HG03095 (cell line): ENCODE data around the gene WBP2NL.
"Not testable (repeated sequence)": the region's sequence is repeated elsewhere in the genome, so short reads cannot be mapped to it uniquely, and the experiment has no call there.

Source experiments
- ATAC-seq: cut with Tn5 transposase; IDR thresholded peaks from one replicate; pipeline ENCODE4 v1.9.1; 2021; ENCODE audit warnings: moderate library complexity; ENCODE audit not compliant: unreplicated experiment

Gene WBP2NL, protein sequence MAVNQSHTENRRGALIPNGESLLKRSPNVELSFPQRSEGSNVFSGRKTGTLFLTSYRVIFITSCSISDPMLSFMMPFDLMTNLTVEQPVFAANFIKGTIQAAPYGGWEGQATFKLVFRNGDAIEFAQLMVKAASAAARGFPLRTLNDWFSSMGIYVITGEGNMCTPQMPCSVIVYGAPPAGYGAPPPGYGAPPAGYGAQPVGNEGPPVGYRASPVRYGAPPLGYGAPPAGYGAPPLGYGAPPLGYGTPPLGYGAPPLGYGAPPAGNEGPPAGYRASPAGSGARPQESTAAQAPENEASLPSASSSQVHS

DNA sequence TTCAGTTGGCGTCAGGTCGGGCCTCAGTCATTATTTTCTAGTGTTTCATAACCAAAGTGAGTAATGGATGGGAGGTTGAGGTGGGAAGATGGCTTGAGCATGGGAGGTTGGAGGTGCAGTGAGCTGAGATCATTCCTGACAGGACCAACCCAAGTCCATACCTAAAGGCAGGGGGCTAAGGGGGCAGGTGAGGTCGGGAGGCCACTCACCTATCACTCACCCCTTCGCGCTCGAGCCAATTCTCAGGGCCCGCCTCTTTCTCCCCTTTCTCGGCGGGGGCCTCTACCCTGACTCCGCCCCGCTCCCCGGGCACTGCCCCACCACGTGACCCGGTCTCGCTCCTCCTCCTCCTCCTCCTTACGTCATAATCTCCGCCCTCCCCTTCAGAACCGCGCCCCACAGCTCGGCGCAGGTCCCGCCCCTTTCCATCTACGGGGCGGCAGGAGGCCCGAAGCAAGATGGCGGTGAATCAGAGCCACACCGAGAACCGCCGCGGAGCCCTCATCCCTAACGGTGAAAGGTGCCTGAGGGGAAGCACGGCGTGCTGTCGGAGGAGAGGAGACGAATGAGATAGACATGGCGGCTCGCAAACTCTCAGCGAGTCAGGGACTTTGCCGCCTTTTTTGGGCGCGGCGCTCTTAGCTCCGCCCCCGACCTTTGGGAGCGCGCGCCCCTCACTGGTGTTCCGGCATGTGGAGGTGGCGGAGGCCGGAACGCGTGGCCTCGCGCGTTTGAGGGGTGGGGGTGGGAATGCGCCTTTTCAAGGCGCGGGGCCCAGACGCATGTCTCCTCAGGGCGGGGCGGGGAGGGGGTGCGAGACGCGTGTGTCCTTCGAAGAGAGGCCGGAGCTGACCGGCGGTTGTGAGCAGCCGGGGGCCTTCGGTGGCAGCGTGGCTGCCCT, at the start of gene WBP2NL:
WBP2NL (plus strand) TSS at position 428 of the 901 bp plus-strand sequence; CDS start at position 459, 31 bp downstream.
- ATAC-seq = peak; percentile 87

DNA sequence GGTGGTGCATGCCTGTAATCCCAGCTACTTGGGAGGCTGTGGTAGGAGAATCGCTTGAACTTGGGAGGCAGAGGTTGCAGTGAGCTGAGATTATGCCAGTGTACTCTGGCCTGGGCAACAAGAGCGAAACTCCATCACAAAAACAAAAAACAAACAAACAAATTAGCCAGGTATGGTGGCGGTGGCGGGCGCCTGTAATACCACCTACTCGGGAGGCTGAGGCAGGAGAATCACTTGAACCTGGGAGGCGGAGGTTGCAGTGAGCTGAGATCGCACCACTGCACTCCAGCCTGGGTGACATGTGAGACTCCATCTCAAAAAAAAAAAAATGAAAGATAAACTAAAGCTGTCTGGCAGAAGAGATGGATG, 49.7 kb upstream of the WBP2NL start:
- ATAC-seq = not testable (repeated sequence)

DNA sequence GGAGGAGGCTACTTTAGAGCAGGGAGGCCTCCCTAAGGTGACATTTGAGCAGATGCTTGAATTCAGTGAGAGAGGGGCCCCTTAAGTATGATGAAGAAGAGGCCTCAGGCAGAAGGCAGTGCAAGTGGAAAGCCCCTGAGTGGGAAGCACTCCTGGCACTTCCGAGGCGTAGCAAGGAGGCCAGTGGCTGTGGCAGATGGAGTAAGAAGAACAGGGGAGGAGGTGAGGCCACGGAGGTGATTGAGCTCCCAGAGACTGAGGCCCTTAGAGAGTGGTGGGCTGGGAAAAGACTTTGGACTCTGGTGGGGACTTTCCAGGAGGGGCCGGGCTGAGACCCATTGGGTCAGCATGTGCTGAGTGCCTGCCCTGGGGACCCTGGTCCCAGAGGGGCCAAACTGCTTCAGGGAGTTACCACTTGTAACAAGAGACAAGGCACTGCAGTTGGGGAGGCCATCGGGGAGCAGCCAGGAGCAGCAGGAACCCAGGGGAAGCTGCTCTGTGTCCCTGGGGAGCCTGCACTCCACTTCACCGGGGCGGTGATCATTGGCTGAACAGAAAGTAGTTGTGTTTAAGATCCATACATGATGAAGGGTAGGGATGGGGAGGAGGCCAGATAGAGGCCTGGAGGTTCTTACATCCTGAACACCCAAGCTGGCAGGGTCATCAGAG, 49.2 kb upstream of the WBP2NL start:
- ATAC-seq = no peak

DNA sequence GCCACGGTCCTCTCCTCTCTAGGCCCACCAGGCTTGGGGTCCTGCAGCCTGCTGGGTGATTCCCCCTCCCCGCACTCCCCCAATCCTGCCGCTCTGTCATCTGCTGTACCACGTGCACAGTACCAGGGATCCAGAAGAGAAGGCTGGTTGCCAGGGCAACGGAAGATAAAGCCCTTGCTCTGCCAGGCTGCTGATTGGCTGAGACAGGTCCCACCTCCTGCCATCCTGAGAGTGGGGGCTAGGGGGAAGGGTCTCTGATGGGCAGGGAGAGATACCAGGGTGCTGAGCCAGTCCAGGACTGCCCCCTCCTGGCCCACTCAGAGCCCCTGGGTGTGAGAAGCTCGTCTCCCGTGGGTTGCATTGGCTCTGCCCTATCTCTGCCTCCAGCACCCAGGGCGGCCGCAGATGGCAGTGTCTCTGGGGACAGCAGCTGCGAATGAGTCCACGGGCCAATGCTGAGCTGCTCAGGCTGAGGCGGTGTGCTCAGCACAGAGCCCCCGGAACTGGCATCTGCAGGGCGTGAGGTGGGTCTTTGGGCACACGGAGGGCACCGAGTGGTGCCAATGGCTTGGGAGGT, 46.6 kb upstream of the WBP2NL start, which contains the start of gene SMIM45:
SMIM45 (plus strand) TSS at position 253 of the 577 bp plus-strand sequence.
- ATAC-seq = no peak

DNA sequence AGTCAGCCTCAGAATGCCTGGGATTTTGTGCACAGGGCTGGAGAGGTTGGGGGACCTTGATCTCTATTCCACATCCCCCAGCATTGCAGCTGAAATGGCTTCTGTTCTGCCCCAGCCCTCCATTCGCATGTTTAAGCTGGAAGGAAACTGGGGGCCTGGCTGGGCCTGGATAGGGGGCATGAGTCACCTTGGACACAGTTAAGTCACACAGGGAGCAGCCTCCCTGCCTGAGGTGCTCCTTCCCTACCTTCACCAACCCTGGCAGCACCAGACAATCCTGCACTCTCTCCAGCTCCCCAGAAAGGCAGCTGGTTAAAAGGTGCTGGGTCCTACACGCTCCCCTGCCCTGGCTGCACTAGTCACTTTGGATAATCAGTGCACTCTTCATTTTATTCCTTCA, 45.9 kb upstream of the WBP2NL start:
- ATAC-seq = no peak

DNA sequence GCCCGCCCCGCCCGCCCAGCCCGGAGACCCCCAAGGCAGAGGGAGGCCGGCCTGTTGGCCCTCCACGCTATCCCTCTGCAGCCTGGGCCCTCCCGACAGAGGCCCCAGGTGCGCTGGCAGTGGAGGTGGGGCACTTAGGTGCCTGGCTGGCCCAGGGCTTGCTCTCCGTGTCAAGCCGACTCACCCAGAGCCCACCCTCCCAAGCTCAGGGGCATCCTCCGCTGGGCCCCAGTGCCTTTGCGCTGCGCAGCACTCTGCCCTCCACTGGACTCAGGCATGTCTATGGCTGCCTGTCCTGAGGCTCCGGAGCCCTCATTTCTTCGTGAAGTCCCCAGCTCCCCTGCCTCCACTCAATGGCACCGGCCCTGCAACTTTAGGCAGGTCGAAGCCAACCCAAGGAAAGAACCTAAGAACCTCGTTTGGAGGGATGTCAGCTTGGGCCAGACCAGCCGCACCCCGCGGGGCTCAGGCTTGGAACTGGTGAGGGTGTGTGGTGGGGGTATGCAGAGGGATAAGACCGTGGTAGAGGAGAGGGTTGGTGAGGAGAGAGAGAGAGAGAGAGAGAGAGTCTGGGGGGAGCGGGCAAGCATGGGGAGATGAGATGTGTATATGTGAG, 40.5 kb upstream of the WBP2NL start:
- no peak for ATAC-seq

DNA sequence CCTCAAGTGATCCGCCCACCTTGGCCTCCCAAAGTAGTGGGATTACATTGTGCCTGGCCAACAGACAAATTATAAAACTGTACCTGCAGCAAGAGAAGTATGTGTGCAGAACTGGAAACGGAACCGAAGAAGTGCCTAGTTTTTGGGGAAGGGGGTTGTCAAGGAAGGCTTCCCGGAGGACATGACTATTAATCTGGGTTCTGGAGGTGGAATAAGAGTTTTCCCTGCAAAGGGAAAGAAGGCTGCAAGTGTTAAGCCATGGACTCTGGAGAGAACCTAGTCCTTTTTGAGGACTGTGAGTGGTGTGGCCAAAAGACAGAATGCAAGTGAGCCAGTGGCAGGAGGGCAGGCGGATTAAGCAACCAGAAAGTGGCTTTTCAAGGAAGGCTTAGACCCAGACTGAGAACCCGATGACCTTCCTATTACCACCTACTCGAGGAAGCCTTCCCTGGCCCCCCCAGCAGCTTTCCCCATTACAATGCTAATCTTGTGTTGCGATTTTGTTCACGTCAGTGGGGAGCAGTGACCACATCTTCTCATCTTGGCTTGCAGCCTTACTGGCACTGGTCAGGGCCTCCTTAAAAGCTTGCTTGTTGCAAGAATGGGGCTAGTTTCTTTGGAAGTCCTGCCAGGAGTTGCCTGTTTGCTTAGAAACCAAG, 35.0 kb upstream of the WBP2NL start:
- ATAC-seq = no peak

DNA sequence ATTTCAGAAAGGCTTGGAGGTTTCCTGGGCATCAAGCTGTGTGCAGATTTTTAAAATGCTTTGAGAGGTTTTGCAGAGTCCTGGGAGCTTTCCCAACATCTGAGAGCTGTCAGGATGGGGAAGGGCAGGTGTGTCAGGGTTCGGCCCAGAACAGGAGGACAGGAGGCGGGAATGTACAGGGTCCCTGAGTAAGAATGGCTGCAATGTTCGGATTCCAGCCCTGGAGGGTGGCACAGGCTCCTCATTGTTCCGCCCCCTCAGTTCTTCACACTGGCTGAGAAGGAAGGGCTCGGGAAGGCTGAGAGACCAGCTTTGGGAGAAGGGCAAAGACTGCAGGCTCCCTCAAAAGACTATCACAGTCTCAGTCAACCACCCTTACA, 34.5 kb upstream of the WBP2NL start:
- no peak for ATAC-seq

DNA sequence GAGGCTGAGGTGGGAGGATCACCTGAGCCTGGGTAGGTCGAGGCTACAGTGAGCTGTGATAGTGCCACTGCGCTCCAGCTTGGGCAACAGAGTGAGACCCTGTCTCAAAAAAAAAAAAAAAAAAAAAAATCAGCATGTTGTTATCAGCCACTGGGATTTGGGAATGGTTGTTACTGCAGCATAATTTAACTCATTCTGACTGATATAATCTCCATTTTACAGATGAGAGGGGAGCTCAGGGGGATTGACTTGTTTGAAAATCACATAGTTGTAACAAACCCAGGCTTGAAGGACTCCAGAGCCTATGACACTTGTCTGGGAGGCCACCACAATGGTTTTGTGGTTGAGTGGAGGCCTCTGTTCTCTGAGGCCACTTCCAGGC, 32.4 kb upstream of the WBP2NL start:
- ATAC-seq = no peak

DNA sequence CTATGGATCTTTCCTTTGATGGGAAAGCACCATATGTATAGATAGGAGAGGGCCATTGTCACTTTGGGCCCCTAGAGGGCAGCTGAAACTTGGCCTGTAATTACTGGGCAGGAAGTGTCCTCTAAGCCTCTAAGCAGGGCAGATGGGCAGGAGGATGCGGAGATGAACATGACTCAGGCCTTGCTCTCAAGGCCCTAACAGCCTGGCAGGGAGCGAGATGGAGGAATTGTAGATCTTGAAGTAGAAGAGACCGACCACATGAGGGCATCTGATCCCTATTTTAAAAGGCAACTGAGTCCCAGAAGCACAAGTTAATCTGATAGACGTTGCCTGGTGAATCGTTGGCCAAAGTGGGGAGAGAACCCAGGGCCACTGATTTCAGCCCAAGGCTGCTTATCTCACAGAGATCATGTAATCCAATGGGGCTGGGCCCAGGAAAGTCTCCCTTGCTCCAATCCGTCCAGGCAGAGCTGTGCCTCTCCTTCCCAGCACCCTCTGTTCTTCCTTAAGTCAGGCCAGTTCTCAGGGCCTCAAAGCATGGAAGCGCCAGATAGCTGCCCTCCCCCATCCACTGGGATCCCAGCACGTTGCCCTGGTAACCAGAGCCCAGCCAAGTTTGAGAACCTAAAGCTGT, 31.9 kb upstream of the WBP2NL start:
- ATAC-seq = no peak

DNA sequence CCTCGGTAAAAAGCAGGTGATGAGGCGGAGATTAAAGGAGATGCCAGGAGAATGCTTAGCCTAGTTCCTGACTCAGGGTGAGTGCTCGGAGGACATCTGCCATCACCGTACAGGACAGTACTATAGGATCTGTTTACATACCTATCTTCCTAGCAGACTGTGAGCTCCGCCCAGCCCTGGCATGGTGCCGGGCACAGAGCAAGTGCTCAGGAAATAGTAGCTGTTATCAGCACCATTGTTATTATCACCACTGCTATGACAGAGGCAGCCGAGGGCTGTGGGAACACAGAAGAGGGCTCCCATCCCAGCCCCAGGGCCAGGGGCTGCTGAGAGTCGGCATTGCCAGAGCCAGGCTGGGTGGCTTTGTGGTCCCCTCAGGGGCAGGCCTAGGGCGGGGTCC, 30.0 kb upstream of the WBP2NL start:
- no peak for ATAC-seq

DNA sequence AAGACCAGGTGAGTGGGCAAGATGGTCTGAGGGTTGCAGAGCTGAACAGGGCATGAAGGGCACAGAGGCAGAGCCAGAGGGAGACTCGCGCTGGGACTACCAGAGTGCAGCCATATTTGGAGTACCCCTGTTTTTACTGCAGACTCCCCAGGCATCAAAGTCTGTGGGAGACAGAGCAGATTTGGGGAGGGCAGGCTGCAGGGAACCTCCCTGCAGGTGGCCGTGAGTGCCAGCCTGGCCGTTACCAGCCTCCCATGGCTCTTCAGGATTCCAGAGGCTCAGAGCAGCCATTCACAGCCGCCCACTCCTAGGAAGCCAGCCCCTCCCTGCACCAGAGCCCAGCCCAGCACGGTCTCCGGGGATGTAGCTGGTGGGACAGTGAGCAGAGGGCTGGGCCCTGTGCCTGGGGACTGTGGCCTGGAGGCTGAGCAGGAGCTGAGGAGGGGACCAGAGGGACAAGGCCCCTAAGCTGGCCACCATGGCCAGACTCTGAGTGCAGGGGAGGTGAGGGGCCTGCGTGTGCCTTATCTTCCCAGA, 29.4 kb upstream of the WBP2NL start, which contains the start of gene SEPTIN3:
SEPTIN3 (plus strand) TSS at position 334 of the 537 bp plus-strand sequence. CDS start 2,050 bp downstream, outside the sequence.
- ATAC-seq = no peak

DNA sequence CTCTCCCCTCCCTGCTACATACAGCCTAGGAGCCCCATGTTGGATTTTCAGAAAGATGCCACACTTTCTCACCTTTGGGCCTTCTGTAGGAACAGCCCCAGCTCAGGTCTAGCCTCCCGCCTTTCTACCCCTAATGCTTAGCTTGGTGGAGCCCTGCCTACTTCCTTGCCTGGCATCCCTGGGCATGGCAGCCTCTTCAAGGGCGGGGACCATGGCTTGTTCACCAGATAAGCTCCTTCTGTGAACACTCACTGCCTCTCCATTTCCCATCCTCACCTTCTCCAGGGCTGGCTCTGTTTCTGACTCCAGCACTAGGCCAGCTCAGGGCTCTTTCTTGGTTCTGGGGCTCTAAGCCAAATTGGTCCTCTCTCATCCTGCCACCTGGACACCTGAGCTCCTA, 28.0 kb upstream of the WBP2NL start:
- no peak for ATAC-seq

DNA sequence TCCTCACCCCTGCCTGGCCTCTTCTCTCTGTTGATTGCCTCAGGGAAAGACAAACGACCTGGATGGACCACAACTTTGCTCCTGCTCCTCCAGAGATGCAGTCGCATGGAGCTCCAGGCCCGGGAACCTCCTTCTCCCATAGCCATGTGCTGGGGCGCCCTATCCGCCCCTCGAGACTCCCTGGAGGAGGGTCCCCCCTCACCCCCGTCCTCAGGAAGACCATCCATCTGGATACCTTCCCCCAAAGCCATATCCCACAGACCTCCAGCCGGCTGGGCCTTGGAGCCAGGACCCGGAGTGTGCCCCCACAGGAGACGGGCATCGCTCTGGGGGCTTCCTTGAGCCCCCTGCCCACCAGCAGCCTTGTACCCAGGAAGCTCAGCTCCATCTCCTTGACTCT, 27.2 kb upstream of the WBP2NL start:
- no peak for ATAC-seq

DNA sequence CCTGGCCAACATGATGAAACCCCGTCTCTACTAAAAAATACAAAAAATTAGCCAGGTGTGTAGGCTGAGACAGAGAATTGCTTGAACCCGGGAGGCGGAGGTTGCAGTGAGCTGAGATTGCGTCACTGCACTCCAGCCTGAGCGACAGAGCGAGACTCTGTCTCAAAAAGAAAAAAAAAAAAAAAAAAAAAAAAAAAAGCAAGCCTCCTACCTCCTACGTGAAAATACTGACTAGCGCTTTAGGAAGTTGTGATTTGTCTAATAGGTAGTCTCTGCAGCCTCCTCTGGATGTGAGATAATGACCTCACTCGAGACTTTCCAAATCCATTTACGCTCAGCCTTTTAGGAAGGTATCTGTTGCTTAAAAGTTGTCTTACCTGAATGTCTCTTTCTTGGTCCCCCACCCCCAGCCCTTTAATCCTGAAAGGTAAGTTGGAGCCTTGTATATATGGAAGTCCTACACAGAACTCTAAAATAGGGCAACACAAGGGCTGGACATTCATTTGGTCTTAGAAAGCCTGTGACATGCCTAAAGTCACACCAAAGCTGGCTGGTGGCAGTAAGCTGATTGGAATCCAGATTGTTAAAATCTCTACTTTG, 23.8 kb upstream of the WBP2NL start:
- ATAC-seq = no peak

DNA sequence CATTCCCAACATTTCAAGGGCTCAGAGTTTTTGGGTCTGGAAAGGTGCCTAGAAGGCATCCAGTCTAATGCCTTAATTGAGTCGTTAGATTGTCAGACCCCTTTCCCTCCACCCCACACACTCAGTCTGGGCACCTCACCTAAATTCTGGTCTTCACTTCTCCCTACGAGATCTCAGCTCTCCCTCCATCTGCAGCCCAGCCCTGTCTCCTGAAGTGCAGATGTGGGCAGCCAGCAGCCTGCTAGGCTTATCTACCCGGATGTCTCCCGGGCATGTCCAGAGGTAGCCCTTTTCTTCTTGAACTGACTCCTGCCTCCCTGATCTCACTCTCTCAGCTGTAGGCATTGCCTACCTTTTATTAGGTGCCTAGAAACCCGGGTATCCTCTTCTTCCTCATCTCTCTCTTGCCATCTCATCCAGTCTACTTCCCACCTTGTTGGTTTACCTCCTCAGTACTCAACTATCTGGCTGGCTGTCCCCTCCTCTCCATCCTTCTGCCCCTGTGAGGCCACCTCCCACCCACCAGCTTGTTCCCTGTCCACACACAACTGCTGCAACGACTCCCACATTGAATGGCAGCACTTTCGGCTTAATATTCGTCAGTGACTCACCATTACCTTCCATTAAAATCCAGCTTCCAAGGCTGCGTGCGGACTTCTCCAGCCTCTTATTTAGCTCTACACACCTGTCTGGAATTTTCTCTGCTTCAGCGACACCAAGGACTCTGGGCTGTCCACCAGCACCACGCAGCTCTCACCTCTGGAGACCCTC, 23.1 kb upstream of the WBP2NL start:
- ATAC-seq = no peak

DNA sequence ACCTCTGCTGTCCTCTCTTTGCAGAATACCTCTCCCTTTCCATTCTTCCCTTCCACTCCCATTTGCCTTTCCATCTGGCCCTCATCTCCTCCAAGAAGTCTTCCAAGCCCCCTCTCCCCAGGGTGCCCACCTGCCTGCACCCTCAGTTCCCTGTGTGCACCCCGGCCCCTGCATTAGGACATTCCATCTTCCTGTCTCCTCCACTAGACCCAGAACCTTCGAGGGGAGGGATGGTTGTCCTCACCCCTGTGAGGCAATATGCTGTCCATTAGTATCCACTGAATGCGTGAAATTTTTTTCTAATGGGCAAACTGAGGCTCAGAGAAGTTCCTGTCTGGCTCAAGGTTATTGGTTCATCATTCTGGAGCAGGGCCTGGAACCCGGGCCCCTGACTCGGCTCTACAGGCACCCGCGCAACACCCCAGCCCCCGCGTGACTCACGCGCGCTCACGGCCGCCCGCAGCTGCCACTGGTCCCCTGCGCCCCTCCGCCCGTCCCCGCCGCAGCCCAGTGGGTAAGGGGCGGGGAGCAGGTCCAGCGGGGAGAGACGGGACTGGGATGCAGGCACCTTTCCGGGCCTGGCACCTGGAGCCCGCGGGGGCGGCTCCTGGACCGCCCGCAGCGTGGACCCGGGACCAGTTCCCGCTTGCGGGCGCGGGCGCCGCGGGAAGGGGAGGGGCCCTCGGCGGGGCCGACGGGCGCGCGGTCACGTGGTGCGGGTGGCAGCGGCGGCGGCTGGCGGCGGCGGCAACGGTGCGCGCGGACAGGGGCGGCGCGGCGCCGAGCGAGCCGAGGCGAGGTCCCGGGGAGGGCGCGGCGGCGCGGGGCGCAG, 22.3 kb upstream of the WBP2NL start:
- ATAC-seq = no peak
